ENCODE measurements around the gene PGGHG.

The PGGHG gene

DNA sequence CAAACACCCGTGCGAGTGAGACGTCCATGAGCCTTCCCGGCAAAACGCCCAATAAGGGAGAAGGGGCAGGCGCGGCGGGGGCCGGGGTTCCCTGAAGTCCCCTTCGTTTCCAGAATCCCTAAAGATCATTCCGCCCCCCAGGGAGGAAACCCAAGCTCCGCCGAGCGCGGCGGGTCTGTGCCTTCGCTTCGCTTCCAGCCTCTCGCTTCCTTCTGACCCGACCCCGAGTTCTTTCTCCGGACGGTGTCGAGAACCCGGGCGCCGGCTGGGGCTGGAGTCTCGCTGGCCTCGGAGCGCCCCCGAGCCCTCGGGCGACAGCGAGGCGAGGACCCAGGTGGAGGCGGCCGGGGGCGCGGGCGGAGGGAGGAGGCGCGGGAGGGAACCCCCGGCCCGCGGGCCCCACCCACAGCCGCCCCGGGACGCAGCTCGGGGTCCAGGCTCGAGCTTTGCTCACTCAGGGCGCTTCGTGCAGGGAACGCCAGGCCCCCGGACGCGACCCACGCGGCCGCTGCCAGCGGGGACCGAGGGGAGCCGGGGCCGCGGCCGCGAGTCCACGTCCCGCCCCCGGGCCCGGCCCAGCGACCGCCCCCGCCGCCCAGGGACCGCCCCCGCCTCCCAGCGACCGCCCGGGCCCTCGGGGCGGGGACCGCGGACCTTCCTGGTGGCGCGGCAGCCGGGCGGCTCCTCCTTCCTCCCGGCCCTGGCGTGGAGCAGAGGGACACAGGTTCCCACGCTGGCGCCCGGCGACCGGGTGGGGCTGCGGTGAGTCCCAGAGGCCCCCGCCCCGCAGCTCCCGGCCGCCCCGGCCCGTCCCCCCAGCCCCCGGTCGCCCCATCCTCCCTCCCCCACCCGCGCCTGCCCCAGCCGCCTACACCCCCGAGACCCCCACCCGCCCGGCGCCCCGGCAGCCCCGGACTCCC lies at the start of gene PGGHG:
PGGHG (plus strand) TSS at position 649 of the 920 bp plus-strand sequence. CDS start 691 bp downstream, outside the sequence.
- Histone ChIP-seq H3K27me3 (peaks cover 67% of the 10 kb centered on the region), H3K4me3 (ENCODE audit: low read depth in 1 of 2, low read length in 1 of 2) (peak within 1 kb of the TSS; percentile 87 to 98), H3K27ac (peak within 1 kb of the TSS; percentile 86), H3K36me3 (peaks cover 48% of the 10 kb centered on the region), H3K9me3 (no peaks in the 10 kb centered on the region), H3K4me1 (ENCODE audit: control insufficient read depth in 1 of 2, insufficient read depth in 1 of 2, low read depth in 1 of 2, low read length in 1 of 2) (peaks cover 27 to 37% of the 10 kb centered on the region in 2 experiments)
- TF ChIP-seq, protein P1, sequence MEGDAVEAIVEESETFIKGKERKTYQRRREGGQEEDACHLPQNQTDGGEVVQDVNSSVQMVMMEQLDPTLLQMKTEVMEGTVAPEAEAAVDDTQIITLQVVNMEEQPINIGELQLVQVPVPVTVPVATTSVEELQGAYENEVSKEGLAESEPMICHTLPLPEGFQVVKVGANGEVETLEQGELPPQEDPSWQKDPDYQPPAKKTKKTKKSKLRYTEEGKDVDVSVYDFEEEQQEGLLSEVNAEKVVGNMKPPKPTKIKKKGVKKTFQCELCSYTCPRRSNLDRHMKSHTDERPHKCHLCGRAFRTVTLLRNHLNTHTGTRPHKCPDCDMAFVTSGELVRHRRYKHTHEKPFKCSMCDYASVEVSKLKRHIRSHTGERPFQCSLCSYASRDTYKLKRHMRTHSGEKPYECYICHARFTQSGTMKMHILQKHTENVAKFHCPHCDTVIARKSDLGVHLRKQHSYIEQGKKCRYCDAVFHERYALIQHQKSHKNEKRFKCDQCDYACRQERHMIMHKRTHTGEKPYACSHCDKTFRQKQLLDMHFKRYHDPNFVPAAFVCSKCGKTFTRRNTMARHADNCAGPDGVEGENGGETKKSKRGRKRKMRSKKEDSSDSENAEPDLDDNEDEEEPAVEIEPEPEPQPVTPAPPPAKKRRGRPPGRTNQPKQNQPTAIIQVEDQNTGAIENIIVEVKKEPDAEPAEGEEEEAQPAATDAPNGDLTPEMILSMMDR (IDR thresholded peaks at IDR 0.05) = peak; percentile 38

DNA sequence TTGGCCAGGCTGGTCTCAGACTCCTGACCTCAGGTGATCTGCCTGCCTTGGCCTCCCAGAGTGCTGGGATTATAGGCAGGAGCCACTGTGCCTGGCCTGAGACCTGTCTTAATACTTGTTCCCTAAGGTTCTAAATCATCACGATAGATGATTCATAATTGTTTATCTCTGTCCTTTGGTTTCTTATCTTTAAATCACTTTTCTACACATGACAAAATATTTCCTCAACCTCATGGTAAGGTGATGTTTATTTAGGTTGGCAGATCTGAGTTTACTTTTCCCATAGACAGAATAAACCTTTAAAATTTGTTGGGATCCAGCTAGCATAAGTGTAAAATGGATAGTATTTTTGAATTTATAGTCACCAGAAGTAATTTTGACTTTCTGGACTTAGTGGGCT lies 48.6 kb upstream of the PGGHG start:
- H3K27ac ChIP-seq = no peak overlapping the region
- H3K9me3 ChIP-seq = no peaks in the 10 kb centered on the region
- H3K4me3 ChIP-seq (ENCODE audit: low read depth in 1 of 2, low read length in 1 of 2) = no peak overlapping the region
- H3K36me3 ChIP-seq = peaks cover 58% of the 10 kb centered on the region
- TF ChIP-seq, protein P1 (IDR thresholded peaks at IDR 0.05) = no peak
- no peaks in the 10 kb centered on the region for H3K27me3 ChIP-seq
- peaks cover 21 to 23% of the 10 kb centered on the region in 2 experiments for H3K4me1 ChIP-seq (ENCODE audit: control insufficient read depth in 1 of 2, insufficient read depth in 1 of 2, low read depth in 1 of 2, low read length in 1 of 2)

DNA sequence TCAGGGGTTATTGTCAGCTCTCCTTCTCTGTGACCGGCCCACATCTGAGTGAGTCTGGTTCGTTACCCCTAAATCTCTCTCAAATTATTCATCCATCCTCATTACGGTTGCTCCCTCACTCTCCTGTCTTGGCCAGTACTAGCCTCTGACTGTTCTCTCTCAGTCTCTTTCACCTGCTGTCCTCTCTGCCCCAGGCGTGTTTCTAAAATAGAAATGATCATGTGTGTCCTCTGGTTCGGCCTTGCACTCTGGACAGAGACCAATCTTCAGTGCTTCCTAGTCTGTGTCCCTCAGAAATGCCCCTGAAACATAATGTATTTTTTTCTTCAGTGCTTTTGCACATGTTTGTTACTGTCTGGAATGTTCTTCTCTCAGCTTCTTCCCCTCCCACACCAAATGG lies 47.3 kb upstream of the PGGHG start:
- TF ChIP-seq, protein P1 (IDR thresholded peaks at IDR 0.05) = no peak
- H3K27ac ChIP-seq = no peak overlapping the region
- H3K9me3 ChIP-seq = no peaks in the 10 kb centered on the region
- H3K4me3 ChIP-seq (ENCODE audit: low read depth in 1 of 2, low read length in 1 of 2) = no peak overlapping the region
- H3K4me1 ChIP-seq (ENCODE audit: control insufficient read depth in 1 of 2, insufficient read depth in 1 of 2, low read depth in 1 of 2, low read length in 1 of 2) = peaks cover 14 to 16% of the 10 kb centered on the region in 2 experiments
- peaks cover 71% of the 10 kb centered on the region for H3K36me3 ChIP-seq
- H3K27me3 ChIP-seq = no peaks in the 10 kb centered on the region

DNA sequence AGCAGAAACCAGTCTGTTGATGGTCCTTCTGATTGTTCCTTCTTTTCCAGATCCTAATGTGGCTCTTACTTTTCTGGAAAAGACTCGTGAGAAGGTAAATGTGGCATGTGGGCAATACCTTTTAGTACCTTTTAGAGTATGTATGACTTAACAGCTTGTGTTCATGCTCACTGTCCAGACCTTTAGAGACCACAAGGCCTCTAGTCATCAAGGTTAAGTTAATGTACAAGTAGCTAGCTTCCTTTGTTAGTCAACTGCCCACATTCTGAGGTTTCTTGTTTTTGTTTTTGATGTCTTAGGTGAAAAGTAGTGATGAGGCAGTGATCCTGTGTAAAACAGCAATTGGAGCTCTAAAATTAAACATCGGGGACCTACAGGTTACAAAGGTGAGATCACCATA lies 44.5 kb upstream of the PGGHG start:
- TF ChIP-seq, protein P1 (IDR thresholded peaks at IDR 0.05) = no peak
- Histone ChIP-seq H3K27ac (no peak overlapping the region), H3K9me3 (no peaks in the 10 kb centered on the region), H3K4me3 (ENCODE audit: low read depth in 1 of 2, low read length in 1 of 2) (no peak overlapping the region), H3K4me1 (ENCODE audit: control insufficient read depth in 1 of 2, insufficient read depth in 1 of 2, low read depth in 1 of 2, low read length in 1 of 2) (no peaks in the 10 kb centered on the region), H3K27me3 (no peaks in the 10 kb centered on the region), H3K36me3 (peaks cover 93% of the 10 kb centered on the region)

DNA sequence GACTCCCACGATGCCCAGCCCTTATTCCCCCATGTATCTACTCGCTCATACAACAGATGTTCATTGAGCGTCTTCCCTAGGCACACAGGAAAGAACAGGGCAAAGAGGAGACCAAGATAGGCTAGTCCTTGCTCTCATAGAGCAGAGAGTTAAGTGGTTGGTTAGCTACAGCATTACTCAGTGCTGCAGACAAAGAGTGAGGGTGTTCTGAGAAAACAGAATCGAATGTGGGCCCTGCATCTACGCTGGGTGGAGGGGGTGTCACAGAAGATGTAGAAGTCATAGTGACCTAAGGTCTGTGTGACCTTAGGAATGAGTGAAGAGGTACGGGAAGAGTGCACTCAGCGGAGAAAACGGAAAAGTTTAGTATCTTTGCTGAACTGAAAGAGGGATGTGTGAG lies 39.9 kb upstream of the PGGHG start:
- Histone ChIP-seq H3K27me3 (no peaks in the 10 kb centered on the region), H3K4me3 (ENCODE audit: low read depth in 1 of 2, low read length in 1 of 2) (no peak overlapping the region), H3K4me1 (ENCODE audit: control insufficient read depth in 1 of 2, insufficient read depth in 1 of 2, low read depth in 1 of 2, low read length in 1 of 2) (peaks cover 0 to 6% of the 10 kb centered on the region in 2 experiments), H3K27ac (no peak overlapping the region), H3K36me3 (peaks cover 95% of the 10 kb centered on the region), H3K9me3 (no peaks in the 10 kb centered on the region)
- TF ChIP-seq, protein P1 (IDR thresholded peaks at IDR 0.05) = no peak

Data from neutrophil (primary cell).